ENCODE measurements around the gene UBTD2. TPM values are rescaled to one million over a fixed set of nuclear protein-coding genes. Genes with fewer than 3 reads are reported as not detected.

The UBTD2 gene
- total and polyA plus RNA-seq, 10 of the 15 experiments (the other 5 are each of a cell fraction or from before 2014, with no cell fraction given), result 7.7 to 30.5 (median 19.4) TPM

GRCh38 chr5:172162323-172162986 lies 121.1 kb downstream of the UBTD2 start:
- Histone ChIP-seq H3K36me3 (ENCODE audit: control insufficient read depth in 2 of 2, insufficient read depth in 2 of 2, low read length in 1 of 2) (peaks cover 5 to 12% of the 10 kb centered on the region in 2 experiments), H3K4me2 (ENCODE audit: control insufficient read depth, insufficient read depth) (no peak overlapping the region), H3K27me3 (replicated peaks in 1 of 2; ENCODE audit: control insufficient read depth in 2 of 2, insufficient read depth in 2 of 2, low read length in 1 of 2) (no peaks in the 10 kb centered on the region), H3K27ac (ENCODE audit: control insufficient read depth, insufficient read depth) (no peak overlapping the region), H3K4me3 (no peak overlapping the region), H2AFZ (ENCODE audit: control insufficient read depth, low read depth, low read length) (no peak overlapping the region), H4K20me1 (ENCODE audit: control insufficient read depth, insufficient read depth) (peaks cover 11% of the 10 kb centered on the region), H3K4me1 (ENCODE audit: control insufficient read depth, insufficient read depth, low read length) (peaks cover 35% of the 10 kb centered on the region), H3K9me3 (replicated peaks; ENCODE audit: control insufficient read depth, insufficient read depth, low read length) (no peaks in the 10 kb centered on the region; the same call in 2 of the 3 replicates), H3K9ac (ENCODE audit: control insufficient read depth, insufficient read depth, low read length) (no peak overlapping the region), H3K79me2 (ENCODE audit: control insufficient read depth, insufficient read depth, low read length) (peaks cover 77% of the 10 kb centered on the region)
- DNase-seq (ENCODE audit: low read depth, low spot score) (no peak), ATAC-seq (no peak), FAIRE-seq (no peak)
- POLR2A ChIA-PET, result interaction anchor here (0.6 to 2.3 kb wide), 5 partner anchors 8 to 24 kb away, joined by 3 to 8 read pairs (median 6); no protein-coding TSS in a partner anchor
- in situ Hi-C loops (cut with MboI) (no loop called here), intact Hi-C loops (cut with micrococcal nuclease; ENCODE audit: unreplicated experiment) (no loop called here)
- SMC1A ChIA-PET (ENCODE audit: uncharacterized antibody, unreplicated experiment), result interaction anchor here (0.8 to 5.3 kb wide), 4 partner anchors 12 to 131 kb away, joined by 3 to 29 read pairs (median 6); no protein-coding TSS in a partner anchor
- no TSS peak for BruUV-seq (replicated peaks)
- WGBS (ENCODE audit: insufficient coverage, insufficient replicate concordance, low lambda C conversion rate, missing lambda C conversion rate), result 76% methylated on average over 5 of the region's 5 CpGs
- RAD21 ChIA-PET (ENCODE audit: unreplicated experiment), result interaction anchor here (0.6 to 2.3 kb wide), 4 partner anchors 12 to 56 kb away, joined by 3 to 8 read pairs (median 4); no protein-coding TSS in a partner anchor
- TF ChIP-seq MYB (IDR thresholded peaks at IDR 0.05; ENCODE audit: borderline replicate concordance, low read depth, low read length), result no peak
- TF ChIP-seq ZBED1 (IDR thresholded peaks at IDR 0.05; ENCODE audit: borderline replicate concordance), result no peak
- TF ChIP-seq NKRF (conservative IDR thresholded peaks at IDR 0.05), result no peak
- TF ChIP-seq ATF7 (IDR thresholded peaks at IDR 0.05; ENCODE audit: low read depth), result no peak
- TF ChIP-seq IRF5 (IDR thresholded peaks at IDR 0.05; ENCODE audit: borderline replicate concordance), result no peak
- TF ChIP-seq IKZF1 (conservative IDR thresholded peaks at IDR 0.05), result no peak
- no peak for TF ChIP-seq MTA3 (IDR thresholded peaks at IDR 0.05; ENCODE audit: borderline replicate concordance, low read length)
- no peak for TF ChIP-seq JUNB (IDR thresholded peaks at IDR 0.05)
- no peak for TF ChIP-seq ZBTB4 (CRISPR knock-in tag; IDR thresholded peaks at IDR 0.05)
- TF ChIP-seq RELB (IDR thresholded peaks at IDR 0.05; ENCODE audit: low read depth), result no peak
- no peak for TF ChIP-seq RAD21 (IDR thresholded peaks at IDR 0.05; ENCODE audit: insufficient read depth, low read depth, low read length)
- TF ChIP-seq EP300 (IDR thresholded peaks at IDR 0.05; ENCODE audit: borderline replicate concordance in 1 of 2, control insufficient read depth in 1 of 2, low read depth in 2 of 2, low read length in 2 of 2), result no peak
- no peak for TF ChIP-seq SRF (IDR thresholded peaks at IDR 0.05; ENCODE audit: low read depth in 2 of 2, low read length in 2 of 2)
- no peak for TF ChIP-seq IRF4 (IDR thresholded peaks at IDR 0.05; ENCODE audit: low read depth, low read length)
- CTCF ChIA-PET, result interaction anchor here (1.3 to 2.1 kb wide), 3 partner anchors 13 to 129 kb away, joined by 3 to 5 read pairs (median 4); no protein-coding TSS in a partner anchor
